HepG2 (cell line): ENCODE results near the gene CCDC57. TPM values are rescaled to one million over a fixed set of nuclear protein-coding genes. Genes with fewer than 3 reads are reported as not detected.

Source experiments
- GATA4 ChIP-seq: sonication (generic); IDR thresholded peaks from 2 replicates; pipeline ENCODE4 v1.6.1; 2016; ENCODE audit warnings: antibody characterized with exemption, low read depth, borderline replicate concordance
- NR3C1 ChIP-seq: sonication (generic); formaldehyde crosslinking; IDR thresholded peaks from 2 replicates; pipeline ENCODE4 v1.4.0; 2020; ENCODE audit warnings: missing genetic modification reagents
- POLR2G ChIP-seq: fragments of 200-400 bp; formaldehyde crosslinking; IDR thresholded peaks from 2 replicates; pipeline ENCODE4 v1.6.1; 2018; ENCODE audit warnings: mild to moderate bottlenecking, low read depth, low read length, moderate library complexity
- SMARCE1 ChIP-seq: fragments of 450-650 bp; IDR thresholded peaks from 2 replicates; pipeline ENCODE4 v1.6.1; 2017; ENCODE audit warnings: borderline replicate concordance
- SOX6 ChIP-seq, 2 experiments: fragments of 450-650 bp in 1 of 2; sonication (generic) in 1 of 2; formaldehyde crosslinking in 1 of 2; IDR thresholded peaks; 2 replicates each; pipeline versions ENCODE4 v1.4.0 to v1.6.1; 2017 to 2020; ENCODE audit warnings: antibody characterized with exemption in 1 of 2, mild to moderate bottlenecking in 1 of 2, missing genetic modification reagents in 1 of 2
- TARDBP ChIP-seq: sonication (generic); formaldehyde crosslinking; IDR thresholded peaks from 2 replicates; pipeline ENCODE4 v1.8.0; 2022; ENCODE audit warnings: mild to moderate bottlenecking, missing genetic modification reagents
- ZFAT ChIP-seq: sonication (generic); formaldehyde crosslinking; conservative IDR thresholded peaks from 2 replicates; pipeline ENCODE4 v1.8.1; 2023; ENCODE audit warnings: missing genetic modification reagents, inconsistent platforms
- ZNF501 ChIP-seq: sonication (generic); formaldehyde crosslinking; IDR thresholded peaks from 2 replicates; pipeline ENCODE4 v1.5.1; 2020; ENCODE audit warnings: mild to moderate bottlenecking, moderate library complexity, missing genetic modification reagents
- ZNF850 ChIP-seq: sonication (generic); formaldehyde crosslinking; conservative IDR thresholded peaks from 2 replicates; pipeline ENCODE4 v1.9.0; 2021; ENCODE audit warnings: mild to moderate bottlenecking, missing genetic modification reagents
- polyA plus RNA-seq, 8 experiments: library from polyadenylated mRNA; depleted of rRNA in 3 of 8; stranded (reverse) in 7 of 8; unstranded in 1 of 8; fragments of >200 nt; fragmentation: Illumina TruSeq in 4 of 8; extraction: Trizol in 4 of 8; gene quantifications; 2 replicates each; pipeline versions ENCODE4 v1.2.1 to v1.2.3, GENCODE V29; 2011 to 2016; ENCODE audit warnings: low read depth in 4 of 8, missing spikeins in 1 of 8, mixed read lengths in 1 of 8; ENCODE audit not compliant: insufficient read depth in 1 of 8
- total RNA-seq, 5 experiments: library from RNA; depleted of rRNA; stranded (reverse); fragments of >200 nt; fragmentation: Illumina TruSeq; extraction: Trizol; gene quantifications; 2 replicates each; pipeline ENCODE4 v1.2.3, GENCODE V29; 2016; ENCODE audit warnings: low read depth in 1 of 5
- TF ChIP-seq, protein P1 (sequence below): sonication (generic); formaldehyde crosslinking; IDR thresholded peaks from 2 replicates; pipeline ENCODE4 v1.5.0; 2020; ENCODE audit warnings: missing genetic modification reagents
- TF ChIP-seq, protein P2 (sequence below): sonication (generic); formaldehyde crosslinking; IDR thresholded peaks from 2 replicates; pipeline ENCODE4 v1.4.0; 2020; ENCODE audit warnings: missing genetic modification reagents, borderline replicate concordance
- TF ChIP-seq, protein P3 (sequence below): sonication (generic); formaldehyde crosslinking; IDR thresholded peaks from 2 replicates; pipeline ENCODE4 v1.4.0; 2020; ENCODE audit warnings: missing genetic modification reagents, mild to moderate bottlenecking, borderline replicate concordance
- TF ChIP-seq, protein P4 (sequence below): sonication (generic); formaldehyde crosslinking; IDR thresholded peaks from 2 replicates; pipeline ENCODE4 v1.4.0; 2020; ENCODE audit warnings: missing genetic modification reagents, borderline replicate concordance
- TF ChIP-seq, protein P5 (sequence below): sonication (generic); formaldehyde crosslinking; IDR thresholded peaks from 2 replicates; pipeline ENCODE4 v1.5.0; 2020; ENCODE audit warnings: missing genetic modification reagents, mild to moderate bottlenecking, borderline replicate concordance

CCDC57 gene
- total and polyA plus RNA-seq, 2 of the 13 experiments (the other 11 are each of a cell fraction or from before 2014, with no cell fraction given): 59.3 to 59.9 TPM

DNA sequence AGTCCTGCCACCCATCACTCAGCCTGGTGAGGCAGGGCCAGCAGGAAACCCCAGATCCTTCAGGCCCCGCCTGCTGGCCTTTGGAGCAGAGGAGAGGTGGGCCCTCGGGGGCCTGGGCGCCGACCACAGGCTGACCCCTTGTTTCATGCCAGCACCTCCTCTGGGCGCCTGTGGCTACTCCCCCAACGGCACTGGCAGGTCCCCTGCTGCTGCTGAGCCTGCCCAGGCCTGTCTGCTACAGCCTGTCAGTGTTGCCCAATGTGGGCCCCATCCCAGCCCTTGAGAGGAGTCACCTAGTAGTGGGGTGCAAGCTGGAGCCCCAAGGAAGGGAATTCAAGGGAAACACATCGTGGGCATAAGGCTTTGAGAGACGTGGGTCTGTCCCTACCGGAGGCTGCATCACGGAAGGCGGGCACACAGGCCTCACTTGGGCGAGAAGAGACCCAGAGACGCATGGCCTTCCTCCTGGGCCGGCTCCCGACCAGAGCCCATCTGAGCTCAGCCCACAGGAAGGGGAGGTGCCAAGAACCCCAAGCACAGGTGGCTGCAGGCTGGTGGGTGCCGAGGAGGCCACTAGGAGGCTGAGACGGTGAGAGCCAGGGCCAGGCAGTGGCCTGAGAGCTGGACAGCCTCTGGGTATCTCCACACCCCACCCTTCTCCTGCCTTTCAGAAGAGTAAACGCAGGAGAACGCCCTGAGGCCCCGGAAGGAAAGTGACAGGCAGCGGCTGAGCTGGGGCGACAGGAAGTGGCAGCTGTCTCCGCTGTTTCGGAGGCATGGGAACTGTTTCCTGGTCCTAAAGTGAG is 106.6 kb downstream of the CCDC57 start (continued):
- TF ChIP-seq, protein P1, sequence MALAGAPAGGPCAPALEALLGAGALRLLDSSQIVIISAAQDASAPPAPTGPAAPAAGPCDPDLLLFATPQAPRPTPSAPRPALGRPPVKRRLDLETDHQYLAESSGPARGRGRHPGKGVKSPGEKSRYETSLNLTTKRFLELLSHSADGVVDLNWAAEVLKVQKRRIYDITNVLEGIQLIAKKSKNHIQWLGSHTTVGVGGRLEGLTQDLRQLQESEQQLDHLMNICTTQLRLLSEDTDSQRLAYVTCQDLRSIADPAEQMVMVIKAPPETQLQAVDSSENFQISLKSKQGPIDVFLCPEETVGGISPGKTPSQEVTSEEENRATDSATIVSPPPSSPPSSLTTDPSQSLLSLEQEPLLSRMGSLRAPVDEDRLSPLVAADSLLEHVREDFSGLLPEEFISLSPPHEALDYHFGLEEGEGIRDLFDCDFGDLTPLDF: no peak
- TF ChIP-seq, protein P2, sequence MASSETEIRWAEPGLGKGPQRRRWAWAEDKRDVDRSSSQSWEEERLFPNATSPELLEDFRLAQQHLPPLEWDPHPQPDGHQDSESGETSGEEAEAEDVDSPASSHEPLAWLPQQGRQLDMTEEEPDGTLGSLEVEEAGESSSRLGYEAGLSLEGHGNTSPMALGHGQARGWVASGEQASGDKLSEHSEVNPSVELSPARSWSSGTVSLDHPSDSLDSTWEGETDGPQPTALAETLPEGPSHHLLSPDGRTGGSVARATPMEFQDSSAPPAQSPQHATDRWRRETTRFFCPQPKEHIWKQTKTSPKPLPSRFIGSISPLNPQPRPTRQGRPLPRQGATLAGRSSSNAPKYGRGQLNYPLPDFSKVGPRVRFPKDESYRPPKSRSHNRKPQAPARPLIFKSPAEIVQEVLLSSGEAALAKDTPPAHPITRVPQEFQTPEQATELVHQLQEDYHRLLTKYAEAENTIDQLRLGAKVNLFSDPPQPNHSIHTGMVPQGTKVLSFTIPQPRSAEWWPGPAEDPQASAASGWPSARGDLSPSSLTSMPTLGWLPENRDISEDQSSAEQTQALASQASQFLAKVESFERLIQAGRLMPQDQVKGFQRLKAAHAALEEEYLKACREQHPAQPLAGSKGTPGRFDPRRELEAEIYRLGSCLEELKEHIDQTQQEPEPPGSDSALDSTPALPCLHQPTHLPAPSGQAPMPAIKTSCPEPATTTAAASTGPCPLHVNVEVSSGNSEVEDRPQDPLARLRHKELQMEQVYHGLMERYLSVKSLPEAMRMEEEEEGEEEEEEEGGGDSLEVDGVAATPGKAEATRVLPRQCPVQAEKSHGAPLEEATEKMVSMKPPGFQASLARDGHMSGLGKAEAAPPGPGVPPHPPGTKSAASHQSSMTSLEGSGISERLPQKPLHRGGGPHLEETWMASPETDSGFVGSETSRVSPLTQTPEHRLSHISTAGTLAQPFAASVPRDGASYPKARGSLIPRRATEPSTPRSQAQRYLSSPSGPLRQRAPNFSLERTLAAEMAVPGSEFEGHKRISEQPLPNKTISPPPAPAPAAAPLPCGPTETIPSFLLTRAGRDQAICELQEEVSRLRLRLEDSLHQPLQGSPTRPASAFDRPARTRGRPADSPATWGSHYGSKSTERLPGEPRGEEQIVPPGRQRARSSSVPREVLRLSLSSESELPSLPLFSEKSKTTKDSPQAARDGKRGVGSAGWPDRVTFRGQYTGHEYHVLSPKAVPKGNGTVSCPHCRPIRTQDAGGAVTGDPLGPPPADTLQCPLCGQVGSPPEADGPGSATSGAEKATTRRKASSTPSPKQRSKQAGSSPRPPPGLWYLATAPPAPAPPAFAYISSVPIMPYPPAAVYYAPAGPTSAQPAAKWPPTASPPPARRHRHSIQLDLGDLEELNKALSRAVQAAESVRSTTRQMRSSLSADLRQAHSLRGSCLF (CRISPR knock-in tag): no peak; the same call in 1 of the 2 replicates
- TF ChIP-seq, protein P3, sequence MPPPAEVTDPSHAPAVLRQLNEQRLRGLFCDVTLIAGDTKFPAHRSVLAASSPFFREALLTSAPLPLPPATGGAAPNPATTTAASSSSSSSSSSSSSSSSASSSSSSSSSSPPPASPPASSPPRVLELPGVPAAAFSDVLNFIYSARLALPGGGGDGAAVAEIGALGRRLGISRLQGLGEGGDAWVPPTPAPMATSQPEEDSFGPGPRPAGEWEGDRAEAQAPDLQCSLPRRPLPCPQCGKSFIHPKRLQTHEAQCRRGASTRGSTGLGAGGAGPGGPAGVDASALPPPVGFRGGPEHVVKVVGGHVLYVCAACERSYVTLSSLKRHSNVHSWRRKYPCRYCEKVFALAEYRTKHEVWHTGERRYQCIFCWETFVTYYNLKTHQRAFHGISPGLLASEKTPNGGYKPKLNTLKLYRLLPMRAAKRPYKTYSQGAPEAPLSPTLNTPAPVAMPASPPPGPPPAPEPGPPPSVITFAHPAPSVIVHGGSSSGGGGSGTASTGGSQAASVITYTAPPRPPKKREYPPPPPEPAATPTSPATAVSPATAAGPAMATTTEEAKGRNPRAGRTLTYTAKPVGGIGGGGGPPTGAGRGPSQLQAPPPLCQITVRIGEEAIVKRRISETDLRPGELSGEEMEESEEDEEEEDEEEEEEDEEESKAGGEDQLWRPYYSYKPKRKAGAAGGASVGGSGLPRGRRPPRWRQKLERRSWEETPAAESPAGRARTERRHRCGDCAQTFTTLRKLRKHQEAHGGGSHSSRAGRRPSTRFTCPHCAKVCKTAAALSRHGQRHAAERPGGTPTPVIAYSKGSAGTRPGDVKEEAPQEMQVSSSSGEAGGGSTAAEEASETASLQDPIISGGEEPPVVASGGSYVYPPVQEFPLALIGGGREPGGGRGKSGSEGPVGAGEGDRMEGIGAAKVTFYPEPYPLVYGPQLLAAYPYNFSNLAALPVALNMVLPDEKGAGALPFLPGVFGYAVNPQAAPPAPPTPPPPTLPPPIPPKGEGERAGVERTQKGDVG (CRISPR knock-in tag): no peak
- TF ChIP-seq GATA4 (peak; percentile 75), TARDBP (peak; percentile 94), POLR2G (peak; percentile 98), SMARCE1 (no peak), SOX6 (IDR thresholded peaks at IDR 0.05) (no peak), SOX6 (CRISPR knock-in tag; IDR thresholded peaks at IDR 0.05) (peak; percentile 61; the same call in 1 of the 2 replicates), ZNF850 (CRISPR knock-in tag) (no peak), ZNF501 (CRISPR knock-in tag) (peak; percentile 90), NR3C1 (CRISPR knock-in tag) (no peak), ZFAT (CRISPR knock-in tag) (no peak; the same call in 1 of the 2 replicates)
- TF ChIP-seq, protein P4, sequence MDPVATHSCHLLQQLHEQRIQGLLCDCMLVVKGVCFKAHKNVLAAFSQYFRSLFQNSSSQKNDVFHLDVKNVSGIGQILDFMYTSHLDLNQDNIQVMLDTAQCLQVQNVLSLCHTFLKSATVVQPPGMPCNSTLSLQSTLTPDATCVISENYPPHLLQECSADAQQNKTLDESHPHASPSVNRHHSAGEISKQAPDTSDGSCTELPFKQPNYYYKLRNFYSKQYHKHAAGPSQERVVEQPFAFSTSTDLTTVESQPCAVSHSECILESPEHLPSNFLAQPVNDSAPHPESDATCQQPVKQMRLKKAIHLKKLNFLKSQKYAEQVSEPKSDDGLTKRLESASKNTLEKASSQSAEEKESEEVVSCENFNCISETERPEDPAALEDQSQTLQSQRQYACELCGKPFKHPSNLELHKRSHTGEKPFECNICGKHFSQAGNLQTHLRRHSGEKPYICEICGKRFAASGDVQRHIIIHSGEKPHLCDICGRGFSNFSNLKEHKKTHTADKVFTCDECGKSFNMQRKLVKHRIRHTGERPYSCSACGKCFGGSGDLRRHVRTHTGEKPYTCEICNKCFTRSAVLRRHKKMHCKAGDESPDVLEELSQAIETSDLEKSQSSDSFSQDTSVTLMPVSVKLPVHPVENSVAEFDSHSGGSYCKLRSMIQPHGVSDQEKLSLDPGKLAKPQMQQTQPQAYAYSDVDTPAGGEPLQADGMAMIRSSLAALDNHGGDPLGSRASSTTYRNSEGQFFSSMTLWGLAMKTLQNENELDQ (CRISPR knock-in tag): no peak
- TF ChIP-seq, protein P5, sequence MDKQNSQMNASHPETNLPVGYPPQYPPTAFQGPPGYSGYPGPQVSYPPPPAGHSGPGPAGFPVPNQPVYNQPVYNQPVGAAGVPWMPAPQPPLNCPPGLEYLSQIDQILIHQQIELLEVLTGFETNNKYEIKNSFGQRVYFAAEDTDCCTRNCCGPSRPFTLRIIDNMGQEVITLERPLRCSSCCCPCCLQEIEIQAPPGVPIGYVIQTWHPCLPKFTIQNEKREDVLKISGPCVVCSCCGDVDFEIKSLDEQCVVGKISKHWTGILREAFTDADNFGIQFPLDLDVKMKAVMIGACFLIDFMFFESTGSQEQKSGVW (CRISPR knock-in tag): 0 out of 2 replicates have a peak, but pooled peaks have one; percentile 69
